T-helper 2 cell treated with Interferon-gamma antibody and Interleukin-4, amounts not matched to agents 5 μg/mL and 100 μg/mL, for 36 hours (primary cell): ENCODE measurements around the gene DYNLT2B.
"Not testable (repeated sequence)": the region's sequence is repeated elsewhere in the genome, so short reads cannot be mapped to it uniquely, and the experiment has no call there.

Experiments used
- DNase-seq: peaks from one replicate; pipeline ENCODE4 v3.0.0; 2021; ENCODE audit warnings: low spot score
- H3K27ac Mint-ChIP-seq: one replicate; pipeline ENCODE4 v1.8.0; 2021; ENCODE audit warnings: mild to moderate bottlenecking, mixed read lengths
- H3K27me3 Mint-ChIP-seq: one replicate; pipeline ENCODE4 v1.8.0; 2021; ENCODE audit warnings: low read depth, mixed read lengths
- H3K36me3 Mint-ChIP-seq: one replicate; pipeline ENCODE4 v1.8.0; 2021; ENCODE audit warnings: low read depth, mixed read lengths
- H3K4me1 Mint-ChIP-seq: one replicate; pipeline ENCODE4 v1.8.0; 2021; ENCODE audit warnings: low read depth, mixed read lengths
- H3K4me3 Mint-ChIP-seq: one replicate; pipeline ENCODE4 v1.8.0; 2022; ENCODE audit warnings: mild to moderate bottlenecking, moderate library complexity, mixed read lengths
- H3K9me3 Mint-ChIP-seq: one replicate; pipeline ENCODE4 v1.8.0; 2021; ENCODE audit warnings: mixed read lengths

DYNLT2B gene

DNA sequence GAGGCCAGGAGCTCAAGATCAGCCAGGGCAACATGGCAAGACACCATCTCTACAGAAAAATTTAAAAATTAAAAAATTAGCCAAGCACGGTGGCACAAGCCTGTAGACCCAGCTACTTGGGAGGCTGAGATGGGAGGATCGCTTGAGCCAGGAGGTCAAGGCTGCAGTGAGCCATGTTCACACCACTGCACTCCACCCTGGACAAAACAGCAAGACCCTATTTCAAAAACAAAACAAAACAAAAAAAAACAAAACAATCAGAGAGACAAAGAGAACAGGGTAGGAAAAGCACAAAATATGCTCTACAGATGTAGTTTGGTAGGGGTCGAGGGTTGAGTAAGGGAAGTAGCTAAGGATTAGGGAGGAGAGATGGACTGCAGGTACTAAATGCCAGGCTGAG, 3.4 kb downstream of the DYNLT2B start:
- Mint-ChIP-seq H3K36me3 (peaks cover 6% of the 10 kb centered on the region), H3K4me3 (no peak overlapping the region), H3K27ac (no peak overlapping the region), H3K9me3 (no peaks in the 10 kb centered on the region), H3K27me3 (no peaks in the 10 kb centered on the region), H3K4me1 (peaks cover 8% of the 10 kb centered on the region)
- DNase-seq, result no peak

DNA sequence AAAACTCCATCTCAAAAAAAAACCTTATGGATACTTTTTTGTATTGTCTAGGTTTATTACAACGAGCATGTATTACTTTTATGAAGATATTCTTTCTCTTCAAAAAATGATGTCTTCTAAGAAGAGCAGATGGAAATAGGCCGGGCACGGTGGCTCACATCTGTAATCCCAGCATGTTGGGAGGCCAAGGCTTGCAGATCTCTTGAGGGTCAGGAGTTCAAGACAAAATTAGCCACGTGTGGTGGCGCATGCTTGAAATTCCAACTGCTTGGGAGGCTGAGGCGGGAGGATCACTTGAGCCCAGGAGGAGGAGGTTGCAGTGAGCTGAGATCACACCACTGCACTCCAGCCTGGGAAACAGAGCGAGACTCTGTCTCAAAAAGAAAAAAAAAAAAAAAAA, 4.0 kb downstream of the DYNLT2B start:
- not testable (repeated sequence) for H3K9me3 Mint-ChIP-seq, H3K27me3 Mint-ChIP-seq, H3K27ac Mint-ChIP-seq, H3K4me1 Mint-ChIP-seq, DNase-seq, H3K4me3 Mint-ChIP-seq, H3K36me3 Mint-ChIP-seq

DNA sequence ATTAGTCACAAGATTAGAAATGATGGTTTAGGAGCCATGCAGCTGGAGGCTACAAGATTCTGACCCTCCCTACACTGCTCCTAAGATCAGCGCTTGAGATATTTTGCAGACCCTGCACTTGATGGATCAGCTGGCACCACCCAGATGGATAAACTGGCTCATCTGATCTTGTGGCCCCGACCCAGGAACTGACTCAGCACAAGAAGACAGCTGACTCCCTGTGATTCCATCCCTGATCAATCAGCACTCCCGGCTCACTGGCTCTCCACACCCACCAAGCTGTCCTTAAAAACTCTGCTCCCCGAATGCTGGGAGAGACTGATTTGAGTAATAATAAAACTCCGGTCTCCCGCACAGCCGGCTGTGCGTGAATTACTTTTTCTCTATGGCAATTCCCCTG, 15.1 kb downstream of the DYNLT2B start:
- peaks cover 19% of the 10 kb centered on the region for H3K36me3 Mint-ChIP-seq
- not testable (repeated sequence) for H3K4me1 Mint-ChIP-seq, H3K9me3 Mint-ChIP-seq, H3K4me3 Mint-ChIP-seq, DNase-seq, H3K27me3 Mint-ChIP-seq, H3K27ac Mint-ChIP-seq

DNA sequence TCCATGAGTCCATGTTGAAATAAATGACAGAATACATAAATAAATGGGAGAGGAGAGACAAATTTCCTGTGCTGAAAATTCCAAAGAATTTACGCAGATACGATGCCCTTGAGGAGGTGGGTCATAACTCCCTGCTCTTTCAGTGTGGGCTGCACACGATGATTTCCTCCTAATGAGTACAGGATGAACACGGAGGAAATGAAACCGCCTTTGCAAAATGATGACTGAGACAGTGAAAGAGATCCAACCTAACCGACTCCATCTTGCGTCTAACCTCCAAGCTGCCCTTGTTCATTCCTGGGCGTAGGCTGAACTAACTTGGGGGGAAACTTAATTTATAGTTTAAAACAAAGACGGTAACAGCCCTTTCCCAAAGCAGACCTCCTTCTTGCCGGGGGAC, 15.5 kb downstream of the DYNLT2B start:
- not testable (repeated sequence) for DNase-seq, H3K27ac Mint-ChIP-seq, H3K4me3 Mint-ChIP-seq, H3K9me3 Mint-ChIP-seq, H3K27me3 Mint-ChIP-seq, H3K4me1 Mint-ChIP-seq
- H3K36me3 Mint-ChIP-seq, result peaks cover 19% of the 10 kb centered on the region

DNA sequence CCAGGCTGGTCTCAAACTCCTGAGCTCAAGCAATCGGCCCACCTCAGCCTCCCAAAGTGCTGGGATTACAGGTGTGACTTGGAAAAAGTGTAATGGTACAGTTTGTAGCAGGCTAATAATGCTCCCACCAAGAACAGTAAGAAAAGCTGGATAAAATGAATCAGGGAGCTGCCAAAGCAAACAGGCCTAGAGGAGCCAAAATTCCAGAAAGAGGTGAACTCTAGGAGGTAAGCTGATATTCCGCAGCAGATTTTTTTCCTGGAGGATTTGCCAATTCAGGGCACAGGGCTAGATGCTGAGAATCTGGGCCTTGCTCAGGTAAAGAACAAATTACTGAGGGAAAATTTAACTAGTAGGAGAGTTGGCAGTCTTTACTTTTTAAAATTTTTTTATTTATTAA, 19.5 kb downstream of the DYNLT2B start:
- Mint-ChIP-seq H3K27me3 (no peaks in the 10 kb centered on the region), H3K4me1 (no peaks in the 10 kb centered on the region), H3K9me3 (no peaks in the 10 kb centered on the region), H3K4me3 (no peak overlapping the region), H3K36me3 (peaks cover 20% of the 10 kb centered on the region), H3K27ac (no peak overlapping the region)
- no peak for DNase-seq

DNA sequence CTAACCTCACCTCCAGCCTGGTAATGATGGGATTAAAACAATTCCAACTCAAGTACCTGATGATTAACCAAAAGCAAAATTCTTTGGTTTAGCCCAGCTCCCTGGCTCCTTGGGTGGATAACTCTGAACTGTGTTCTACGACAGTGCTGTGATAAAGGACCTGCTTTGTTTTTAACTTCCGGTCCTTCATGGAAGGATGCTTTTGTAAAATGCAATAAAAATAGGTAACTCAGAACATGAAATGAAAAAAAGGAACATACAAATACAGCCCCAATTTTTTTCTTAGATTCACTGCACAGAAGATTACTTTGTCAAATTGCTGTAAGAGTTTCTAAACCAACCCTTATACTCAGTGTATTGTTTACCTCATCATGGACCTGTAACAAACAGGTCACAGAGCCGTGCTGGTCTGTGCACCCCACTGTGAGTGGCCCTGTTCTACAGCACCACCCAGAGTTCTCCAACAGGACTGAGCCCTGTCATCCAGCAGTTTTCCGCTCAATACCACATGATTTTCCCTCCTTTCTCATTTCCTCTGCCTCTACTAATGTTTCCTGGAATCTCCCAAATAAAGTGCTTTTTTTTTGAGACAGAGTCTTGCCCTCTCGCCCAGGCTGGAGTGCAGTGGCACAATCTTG, 25.6 kb downstream of the DYNLT2B start:
- Mint-ChIP-seq H3K4me3 (no peak overlapping the region), H3K27me3 (no peaks in the 10 kb centered on the region), H3K4me1 (peaks cover 8% of the 10 kb centered on the region), H3K36me3 (peaks cover 7% of the 10 kb centered on the region), H3K9me3 (no peaks in the 10 kb centered on the region), H3K27ac (no peak overlapping the region)
- no peak for DNase-seq

DNA sequence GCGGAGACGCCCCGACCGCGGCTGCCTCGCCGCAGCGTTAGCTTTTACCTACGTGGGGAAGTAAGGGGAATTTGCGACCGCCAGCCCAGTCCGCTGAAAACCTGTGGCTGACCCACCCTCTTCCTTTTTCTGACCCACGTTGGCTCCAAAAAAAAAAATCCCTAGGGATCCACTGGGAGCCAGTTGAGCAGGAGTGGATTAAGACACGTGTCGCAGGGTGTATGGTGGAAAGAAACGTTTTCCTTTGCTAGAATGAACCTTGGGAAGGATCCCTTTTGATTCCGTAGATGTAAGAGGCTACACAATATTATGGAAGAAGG, 29.9 kb downstream of the DYNLT2B start:
- Mint-ChIP-seq H3K27me3 (no peaks in the 10 kb centered on the region), H3K36me3 (peaks cover 18% of the 10 kb centered on the region), H3K4me1 (peaks cover 27% of the 10 kb centered on the region)

DNA sequence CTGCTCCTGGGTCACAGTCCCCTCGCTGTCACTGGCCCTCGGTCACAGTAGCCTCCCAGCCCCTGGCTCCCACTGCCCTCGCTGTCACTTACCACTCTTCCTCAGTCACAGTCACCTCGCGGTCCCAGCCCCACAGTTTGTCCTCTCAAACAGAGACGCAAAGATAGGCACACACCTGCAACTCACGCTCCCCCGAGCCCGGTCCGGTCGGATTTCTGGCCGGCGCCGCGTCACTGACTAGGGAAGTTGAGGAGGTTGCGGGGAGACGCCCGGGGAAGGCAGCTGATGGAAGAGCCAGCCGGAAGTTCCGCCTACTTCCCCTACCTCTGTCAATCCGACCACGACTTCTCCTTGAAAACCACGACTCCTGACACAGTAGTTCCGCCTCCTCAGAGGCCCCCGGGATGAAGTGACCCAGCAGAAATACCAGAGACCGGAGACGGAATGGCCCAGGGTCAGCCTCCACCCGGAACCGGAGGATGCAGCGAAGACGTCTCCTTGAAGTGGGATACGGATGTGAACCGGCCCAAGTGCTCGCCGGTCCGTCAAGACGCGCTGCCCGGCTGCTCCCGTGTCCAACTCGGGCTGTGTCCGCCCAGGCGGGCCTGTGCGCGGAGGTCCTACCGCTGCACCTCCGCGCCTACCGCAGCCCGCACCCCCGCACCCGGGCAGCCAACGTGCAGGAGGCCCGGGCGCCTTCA, 30.4 kb downstream of the DYNLT2B start, which contains the start of gene PCYT1A:
TSS of gene PCYT1A (minus strand) at position 287 of the 701 bp plus-strand sequence. CDS start 17,195 bp downstream, outside the sequence.
- H3K27ac Mint-ChIP-seq, result peak within 1 kb of the TSS; percentile 99
- H3K4me1 Mint-ChIP-seq, result peaks cover 27% of the 10 kb centered on the region
- H3K27me3 Mint-ChIP-seq, result no peaks in the 10 kb centered on the region
- no peaks in the 10 kb centered on the region for H3K9me3 Mint-ChIP-seq
- peak; percentile 82 for DNase-seq
- peaks cover 18% of the 10 kb centered on the region for H3K36me3 Mint-ChIP-seq
- H3K4me3 Mint-ChIP-seq, result peak within 1 kb of the TSS; percentile 95

More for the DNA sequence above, 29.9 kb downstream of the DYNLT2B start:
- H3K9me3 Mint-ChIP-seq, result no peaks in the 10 kb centered on the region
- H3K27ac Mint-ChIP-seq, result peak overlapping the region; percentile 99
- DNase-seq, result no peak
- peak overlapping the region; percentile 95 for H3K4me3 Mint-ChIP-seq

DNA sequence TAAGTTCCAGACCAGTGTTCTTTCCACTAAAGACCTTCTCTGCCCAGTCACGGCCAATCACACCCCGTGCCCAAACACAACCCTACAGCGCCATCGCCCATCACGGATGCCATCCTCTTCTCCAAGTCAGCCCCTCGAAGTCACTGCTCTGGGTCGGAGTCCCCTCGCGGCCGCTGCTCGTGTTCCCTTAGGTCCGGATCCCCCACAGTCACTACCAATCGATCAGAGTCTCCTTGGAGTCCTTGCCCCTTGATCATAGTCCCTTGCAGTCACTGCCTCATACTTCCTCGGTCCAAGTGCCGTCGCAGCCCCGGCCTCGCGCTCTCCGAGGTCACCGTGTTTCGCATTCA, 31.0 kb downstream of the DYNLT2B start:
- Mint-ChIP-seq H3K9me3 (no peaks in the 10 kb centered on the region), H3K27me3 (no peaks in the 10 kb centered on the region), H3K4me1 (peaks cover 30% of the 10 kb centered on the region), H3K36me3 (peaks cover 18% of the 10 kb centered on the region), H3K4me3 (peak overlapping the region; percentile 95), H3K27ac (peak overlapping the region; percentile 99)
- DNase-seq, result no peak

DNA sequence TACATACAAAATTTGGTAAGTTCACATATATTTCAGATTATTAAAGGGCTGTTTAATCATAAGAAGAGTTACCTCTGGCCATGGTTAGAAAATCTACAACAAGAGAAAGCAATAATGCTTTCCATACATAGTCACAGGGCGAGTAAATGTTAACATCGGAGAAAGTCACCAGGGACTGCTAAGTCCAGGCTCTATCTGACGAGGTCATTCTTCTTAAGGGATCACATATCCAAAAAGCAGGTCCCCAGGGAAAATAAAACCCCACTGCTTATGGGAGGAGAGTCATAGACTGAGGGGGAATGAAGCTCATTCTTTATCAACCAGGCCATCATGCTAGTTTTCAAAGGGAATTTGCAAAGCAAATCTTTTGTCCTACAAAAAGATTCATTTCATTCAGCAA, 33.6 kb downstream of the DYNLT2B start:
- Mint-ChIP-seq H3K27ac (no peak overlapping the region), H3K4me3 (no peak overlapping the region), H3K4me1 (peaks cover 50% of the 10 kb centered on the region), H3K9me3 (no peaks in the 10 kb centered on the region), H3K27me3 (no peaks in the 10 kb centered on the region), H3K36me3 (peaks cover 19% of the 10 kb centered on the region)
- no peak for DNase-seq

DNA sequence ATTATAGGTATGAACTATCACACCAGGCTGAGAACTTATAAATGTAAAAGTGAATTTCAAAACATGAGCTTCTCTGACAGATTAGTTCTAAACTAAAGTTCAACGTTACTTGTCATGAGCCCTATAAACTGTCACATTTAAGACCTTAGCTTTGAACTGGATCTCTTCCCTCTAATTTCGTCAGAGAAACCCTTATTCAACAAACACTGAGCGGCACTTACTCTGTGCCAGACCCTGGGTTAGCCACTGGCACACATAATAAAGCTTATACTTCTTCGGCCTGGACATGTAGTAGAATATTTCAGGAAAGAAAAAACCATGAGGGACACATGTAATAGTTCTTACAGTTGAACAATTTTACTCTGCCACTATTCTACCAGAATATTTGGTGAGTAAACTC, 36.1 kb downstream of the DYNLT2B start:
- Mint-ChIP-seq H3K27ac (peak overlapping the region; percentile 27), H3K4me1 (peaks cover 59% of the 10 kb centered on the region), H3K9me3 (no peaks in the 10 kb centered on the region), H3K4me3 (peak overlapping the region; percentile 2), H3K27me3 (no peaks in the 10 kb centered on the region), H3K36me3 (peaks cover 26% of the 10 kb centered on the region)
- no peak for DNase-seq

DNA sequence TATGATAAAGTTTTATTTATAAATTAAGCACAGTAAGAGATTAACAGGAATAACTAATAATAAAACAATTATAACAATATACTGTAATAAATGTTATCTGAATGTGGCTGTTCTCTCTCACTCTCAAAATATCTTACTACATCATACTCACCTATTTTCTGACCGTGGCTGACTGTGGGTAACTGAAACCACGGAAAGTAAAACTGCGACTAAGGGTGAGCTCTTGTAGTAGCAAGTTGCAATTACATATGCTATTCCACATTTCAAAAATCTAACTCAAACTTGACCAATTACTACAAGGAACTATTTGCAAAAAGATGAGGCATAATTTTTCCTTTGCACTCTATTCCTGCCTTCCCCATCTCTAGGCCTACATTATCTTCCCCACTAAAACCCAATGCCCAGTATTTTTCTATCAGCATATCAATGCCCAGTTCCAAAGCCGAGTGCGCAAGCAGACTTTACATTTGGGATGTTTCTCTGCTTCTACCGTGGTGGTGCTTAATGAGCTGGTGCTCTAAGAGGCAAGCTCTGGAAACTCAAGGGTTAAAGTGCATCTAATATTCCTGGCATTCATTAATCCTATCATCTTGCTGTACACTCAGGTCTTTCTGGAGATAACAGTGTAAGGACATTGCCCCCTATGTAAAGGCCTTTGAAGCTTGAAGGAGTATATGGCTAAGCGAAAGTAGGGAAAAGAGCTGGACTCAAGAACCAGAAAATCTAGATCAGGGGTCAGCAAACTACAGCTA, 37.2 kb downstream of the DYNLT2B start:
- peak; percentile 42 for DNase-seq
- Mint-ChIP-seq H3K4me3 (peak overlapping the region; percentile 40), H3K4me1 (peaks cover 54% of the 10 kb centered on the region), H3K27me3 (no peaks in the 10 kb centered on the region), H3K36me3 (peaks cover 21% of the 10 kb centered on the region), H3K9me3 (no peaks in the 10 kb centered on the region), H3K27ac (peak overlapping the region; percentile 56)

DNA sequence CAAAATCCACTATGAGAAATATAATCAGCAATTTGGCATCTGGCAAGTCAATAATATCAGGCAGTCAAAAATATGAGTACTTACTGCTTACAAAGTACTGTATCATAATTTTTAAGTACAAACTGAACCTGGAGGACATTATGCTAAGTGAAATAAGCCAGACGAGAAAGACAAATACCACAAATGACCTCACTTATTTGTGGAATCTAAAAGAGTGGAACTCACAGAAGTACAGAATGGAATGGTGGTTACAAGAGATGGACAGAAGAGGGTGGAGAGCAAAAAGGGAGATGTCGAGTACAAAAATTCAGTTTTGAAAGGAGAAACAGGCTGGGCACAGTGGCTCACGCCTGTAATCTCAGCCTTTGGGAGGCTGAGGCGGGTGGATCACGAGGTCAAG, 42.9 kb downstream of the DYNLT2B start:
- Mint-ChIP-seq H3K4me1 (peaks cover 52% of the 10 kb centered on the region), H3K4me3 (peak overlapping the region; percentile 74), H3K27me3 (no peaks in the 10 kb centered on the region), H3K27ac (peak overlapping the region; percentile 94), H3K36me3 (peaks cover 44% of the 10 kb centered on the region), H3K9me3 (no peaks in the 10 kb centered on the region)
- no peak for DNase-seq

DNA sequence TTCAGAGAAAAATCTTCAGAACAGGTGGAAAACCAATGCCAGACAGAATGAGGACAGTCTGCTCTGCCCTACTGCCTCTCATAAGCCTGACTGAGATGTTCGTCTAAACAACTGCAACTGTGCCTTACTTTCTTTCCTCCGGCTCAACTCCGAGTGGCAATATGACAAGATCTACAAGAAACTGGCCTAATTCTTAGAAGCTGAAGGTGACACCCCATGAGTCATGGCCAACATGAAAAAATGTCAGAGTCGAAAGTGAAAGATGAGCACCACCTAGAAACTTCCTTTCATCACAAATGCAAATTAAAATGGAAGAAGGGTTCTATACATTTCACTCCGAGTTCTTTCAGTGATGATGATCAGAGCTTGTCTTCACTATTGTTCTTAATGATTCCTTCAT, 43.5 kb downstream of the DYNLT2B start:
- DNase-seq, result peak; percentile 82
- peak overlapping the region; percentile 74 for H3K4me3 Mint-ChIP-seq
- no peaks in the 10 kb centered on the region for H3K9me3 Mint-ChIP-seq
- no peaks in the 10 kb centered on the region for H3K27me3 Mint-ChIP-seq
- peak overlapping the region; percentile 94 for H3K27ac Mint-ChIP-seq
- peaks cover 51% of the 10 kb centered on the region for H3K4me1 Mint-ChIP-seq
- peaks cover 46% of the 10 kb centered on the region for H3K36me3 Mint-ChIP-seq
